Measurements from ENCODE around the gene LCN1.

LCN1 gene

GRCh38 chr9:135570456-135570855 lies 49.2 kb downstream of the LCN1 start:
- Histone ChIP-seq H3K27ac (no peak overlapping the region), H3K4me3 (no peak overlapping the region)
- TF ChIP-seq CTCF (IDR thresholded peaks at IDR 0.05), result no peak
- no peak for DNase-seq (ENCODE audit: low spot score)

DNA sequence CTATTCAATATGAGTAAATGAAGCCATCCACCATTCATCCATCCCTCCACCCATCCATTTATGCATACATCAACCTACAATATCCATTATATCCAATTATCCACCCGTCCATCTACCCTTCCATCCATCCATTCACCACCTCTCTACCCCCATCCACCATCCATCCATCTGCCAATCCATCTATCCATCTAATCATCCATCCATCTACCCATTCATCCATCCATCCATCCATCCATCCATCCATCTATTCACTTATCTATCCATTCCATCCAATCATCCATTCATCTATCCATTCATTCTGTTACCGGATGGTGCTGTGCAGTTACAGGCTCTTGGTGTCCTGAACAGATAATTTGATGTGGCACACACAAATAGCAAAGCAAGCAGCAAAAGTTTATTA lies 51.0 kb downstream of the LCN1 start:
- Histone ChIP-seq H3K4me3 (no peak overlapping the region), H3K27ac (no peak overlapping the region)
- no peak for TF ChIP-seq CTCF (IDR thresholded peaks at IDR 0.05)
- DNase-seq (ENCODE audit: low spot score), result no peak

DNA sequence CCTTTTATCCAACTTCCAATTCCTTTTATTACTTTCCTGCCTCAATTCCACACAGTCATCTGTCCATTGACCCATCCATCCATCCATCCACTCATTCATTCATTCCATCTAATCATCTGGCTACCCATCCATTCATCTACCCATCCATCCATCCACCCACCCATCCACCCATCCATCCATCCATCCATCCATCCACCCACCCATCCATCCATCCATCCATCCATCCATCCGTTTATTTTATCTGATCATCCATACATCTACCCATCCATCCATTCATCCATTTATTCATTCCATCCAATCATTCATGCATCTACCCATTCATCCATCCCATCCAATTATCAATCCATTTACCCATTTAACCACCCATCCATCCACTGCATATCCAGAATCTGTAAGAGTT lies 51.9 kb downstream of the LCN1 start:
- DNase-seq (ENCODE audit: low spot score), result no peak
- TF ChIP-seq CTCF (IDR thresholded peaks at IDR 0.05), result no peak
- Histone ChIP-seq H3K27ac (no peak overlapping the region), H3K4me3 (no peak overlapping the region)

- no peak for TF ChIP-seq CTCF (IDR thresholded peaks at IDR 0.05)
- no peak overlapping the region for H3K4me3 ChIP-seq
- H3K27ac ChIP-seq, result no peak overlapping the region
- no peak for DNase-seq (ENCODE audit: low spot score)
These were observed 53.1 kb downstream of the LCN1 start for GRCh38 chr9:135574331-135574730.

GRCh38 chr9:135574943-135575342 lies 53.7 kb downstream of the LCN1 start:
- Histone ChIP-seq H3K27ac (no peak overlapping the region), H3K4me3 (no peak overlapping the region)
- no peak for DNase-seq (ENCODE audit: low spot score)
- TF ChIP-seq CTCF (IDR thresholded peaks at IDR 0.05), result no peak

Data from coronary artery (tissue), 2 donors.